SK-N-MC (cell line): ENCODE measurements around the gene NFIX.

Experiments
- EZH2 ChIP-seq: fragments of 200-600 bp; sonication (generic); IDR thresholded peaks from one replicate; pipeline ENCODE4 v1.6.1; 2017; ENCODE audit warnings: antibody characterized with exemption
- FOXP2 ChIP-seq: optimal IDR thresholded peaks from 2 replicates; pipeline ENCODE3; 2011; ENCODE audit warnings: mild to moderate bottlenecking, moderate library complexity; ENCODE audit not compliant: insufficient read depth; ENCODE audit errors: extremely low read length, control extremely low read depth
- POLR2AphosphoS5 ChIP-seq: IDR thresholded peaks from 2 replicates; pipeline ENCODE4 v1.6.1; 2012; ENCODE audit warnings: mild to moderate bottlenecking, low read depth, low read length, borderline replicate concordance

DNA sequence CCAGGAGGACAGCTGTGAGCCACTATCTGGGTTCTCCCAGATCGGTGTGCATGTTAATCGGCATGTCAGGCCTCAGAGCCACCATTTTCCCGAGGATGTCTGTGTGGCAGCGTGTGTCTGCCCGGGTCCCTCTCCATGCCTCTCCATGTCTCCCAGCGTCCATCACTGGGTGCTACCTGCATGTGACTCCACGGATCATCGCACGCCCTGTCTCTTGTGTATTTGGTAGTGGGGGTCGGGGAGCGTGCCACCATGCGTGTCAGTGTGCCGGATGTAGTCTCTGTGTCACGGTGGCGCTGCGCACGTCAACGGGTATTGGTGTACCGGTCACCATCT lies 5.9 kb downstream of the NFIX start:
- TF ChIP-seq EZH2 = no peak
- TF ChIP-seq POLR2AphosphoS5 = no peak
- TF ChIP-seq FOXP2 = no peak
